ENCODE results near the gene NOC2L.

NOC2L gene

DNA sequence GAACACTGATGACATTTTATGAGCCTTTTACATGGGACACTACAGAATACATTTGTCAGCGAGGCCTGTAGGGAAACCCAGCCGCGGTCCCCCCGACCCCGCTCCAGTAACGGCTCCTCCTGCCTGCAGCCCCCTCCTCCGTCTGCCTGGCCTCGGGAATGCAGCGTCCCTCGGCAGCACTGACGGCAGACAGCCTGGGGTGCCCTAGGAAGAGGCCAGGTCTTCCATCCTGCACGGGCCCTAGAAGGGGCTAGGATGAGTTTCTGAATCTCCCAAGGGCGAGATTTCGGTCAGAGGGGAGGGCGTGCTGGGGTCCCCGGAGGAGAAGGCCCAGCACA is 26.9 kb downstream of the NOC2L start:
- no peak for DNase-seq (ENCODE audit: extremely low read depth, low read depth)
- TF ChIP-seq, protein P1, sequence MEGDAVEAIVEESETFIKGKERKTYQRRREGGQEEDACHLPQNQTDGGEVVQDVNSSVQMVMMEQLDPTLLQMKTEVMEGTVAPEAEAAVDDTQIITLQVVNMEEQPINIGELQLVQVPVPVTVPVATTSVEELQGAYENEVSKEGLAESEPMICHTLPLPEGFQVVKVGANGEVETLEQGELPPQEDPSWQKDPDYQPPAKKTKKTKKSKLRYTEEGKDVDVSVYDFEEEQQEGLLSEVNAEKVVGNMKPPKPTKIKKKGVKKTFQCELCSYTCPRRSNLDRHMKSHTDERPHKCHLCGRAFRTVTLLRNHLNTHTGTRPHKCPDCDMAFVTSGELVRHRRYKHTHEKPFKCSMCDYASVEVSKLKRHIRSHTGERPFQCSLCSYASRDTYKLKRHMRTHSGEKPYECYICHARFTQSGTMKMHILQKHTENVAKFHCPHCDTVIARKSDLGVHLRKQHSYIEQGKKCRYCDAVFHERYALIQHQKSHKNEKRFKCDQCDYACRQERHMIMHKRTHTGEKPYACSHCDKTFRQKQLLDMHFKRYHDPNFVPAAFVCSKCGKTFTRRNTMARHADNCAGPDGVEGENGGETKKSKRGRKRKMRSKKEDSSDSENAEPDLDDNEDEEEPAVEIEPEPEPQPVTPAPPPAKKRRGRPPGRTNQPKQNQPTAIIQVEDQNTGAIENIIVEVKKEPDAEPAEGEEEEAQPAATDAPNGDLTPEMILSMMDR (IDR thresholded peaks at IDR 0.05; ENCODE audit: low read depth, low read length): no peak

- no peak for DNase-seq (ENCODE audit: extremely low read depth, low read depth)
- TF ChIP-seq, protein P1 (IDR thresholded peaks at IDR 0.05; ENCODE audit: low read depth, low read length): no peak
Observed at GRCh38 chr1:931380-932172, 27.5 kb downstream of the NOC2L start.

- no peak for DNase-seq (ENCODE audit: extremely low read depth, low read depth)
- TF ChIP-seq, protein P1 (IDR thresholded peaks at IDR 0.05; ENCODE audit: low read depth, low read length): no peak
Observed at GRCh38 chr1:930633-931138, 28.4 kb downstream of the NOC2L start.

DNA sequence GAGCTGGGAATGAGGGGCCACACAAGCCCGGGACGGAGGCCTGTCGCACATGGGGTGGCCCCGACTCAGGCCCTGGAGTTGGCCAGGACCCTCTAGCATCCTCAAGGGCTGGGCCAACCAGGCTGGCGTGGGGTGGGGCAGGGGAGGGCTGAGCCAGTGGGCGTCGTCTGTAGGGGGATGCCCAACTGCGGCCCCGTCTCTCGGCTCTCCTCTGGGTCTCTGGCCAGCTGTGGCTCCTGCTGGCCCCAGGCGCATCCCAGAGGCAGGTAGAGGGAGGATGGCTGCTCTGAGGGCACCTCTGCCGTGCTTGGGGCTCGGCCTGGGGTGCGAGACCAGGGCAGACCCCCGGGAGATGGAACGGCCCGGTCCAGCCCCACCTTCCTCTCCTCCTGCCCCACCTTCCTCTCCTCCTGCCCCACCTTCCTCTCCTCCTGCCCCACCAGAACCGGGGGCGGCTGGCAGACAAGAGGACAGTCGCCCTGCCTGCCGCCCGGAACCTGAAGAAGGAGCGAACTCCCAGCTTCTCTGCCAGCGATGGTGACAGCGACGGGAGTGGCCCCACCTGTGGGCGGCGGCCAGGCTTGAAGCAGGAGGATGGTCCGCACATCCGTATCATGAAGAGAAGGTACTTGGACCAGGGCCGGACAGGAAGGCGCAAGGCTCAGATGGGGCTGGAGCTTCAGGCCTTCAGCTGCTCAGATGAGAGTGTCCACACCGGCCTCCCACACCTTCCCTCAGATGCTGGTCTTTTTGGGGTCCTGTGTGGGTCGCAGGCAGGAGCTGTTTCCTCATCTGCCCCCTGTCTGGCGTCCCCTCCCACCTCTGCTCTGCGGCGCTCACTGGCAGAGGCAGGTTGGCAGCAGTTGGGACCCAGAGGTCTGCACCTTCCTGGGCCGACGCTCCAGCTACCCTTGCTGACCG is 29.1 kb downstream of the NOC2L start:
- no peak for DNase-seq (ENCODE audit: extremely low read depth, low read depth)
- TF ChIP-seq, protein P1 (IDR thresholded peaks at IDR 0.05; ENCODE audit: low read depth, low read length): no peak

DNA sequence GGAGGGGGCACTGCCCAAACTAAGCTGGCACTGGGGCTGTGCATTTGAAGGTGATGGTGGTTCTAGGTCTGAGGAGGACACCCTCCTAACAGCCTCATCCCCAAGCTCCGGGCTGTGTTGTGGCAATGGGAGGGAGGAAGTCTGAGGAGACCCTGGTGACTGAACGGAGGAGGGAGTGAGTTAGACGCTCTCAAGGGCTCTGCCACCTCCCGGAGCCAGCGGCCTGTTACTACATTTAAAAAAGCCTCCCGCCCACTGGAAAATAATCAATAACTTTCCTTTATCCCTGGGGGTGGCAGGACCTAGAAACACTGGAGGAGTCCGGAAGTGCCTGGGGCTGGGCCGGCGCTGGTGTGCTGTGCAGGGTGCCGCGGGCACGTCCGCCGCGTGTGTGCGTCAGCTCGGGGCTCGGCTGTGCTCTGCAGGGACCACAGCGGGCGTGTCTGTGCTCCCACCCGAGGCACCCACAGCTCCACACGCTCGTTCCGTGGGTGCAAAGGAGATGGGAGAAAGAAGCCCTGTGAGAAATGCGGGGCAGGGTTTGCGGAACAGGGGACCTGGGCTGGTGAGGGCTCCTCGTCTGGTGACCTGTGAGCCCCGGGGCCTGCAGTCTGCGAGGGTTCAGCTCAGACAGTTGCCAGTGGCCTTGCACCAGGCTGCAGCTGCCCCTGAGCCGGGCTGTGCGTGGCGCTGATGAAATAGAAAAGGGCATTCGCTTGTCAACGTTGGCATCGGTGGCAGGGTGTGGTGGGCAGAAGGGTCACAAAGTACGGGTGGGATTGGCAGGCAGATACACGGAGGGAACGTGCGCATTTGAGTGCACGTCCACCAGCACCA is 30.0 kb downstream of the NOC2L start:
- no peak for DNase-seq (ENCODE audit: extremely low read depth, low read depth)
- TF ChIP-seq, protein P1 (IDR thresholded peaks at IDR 0.05; ENCODE audit: low read depth, low read length): no peak

DNA sequence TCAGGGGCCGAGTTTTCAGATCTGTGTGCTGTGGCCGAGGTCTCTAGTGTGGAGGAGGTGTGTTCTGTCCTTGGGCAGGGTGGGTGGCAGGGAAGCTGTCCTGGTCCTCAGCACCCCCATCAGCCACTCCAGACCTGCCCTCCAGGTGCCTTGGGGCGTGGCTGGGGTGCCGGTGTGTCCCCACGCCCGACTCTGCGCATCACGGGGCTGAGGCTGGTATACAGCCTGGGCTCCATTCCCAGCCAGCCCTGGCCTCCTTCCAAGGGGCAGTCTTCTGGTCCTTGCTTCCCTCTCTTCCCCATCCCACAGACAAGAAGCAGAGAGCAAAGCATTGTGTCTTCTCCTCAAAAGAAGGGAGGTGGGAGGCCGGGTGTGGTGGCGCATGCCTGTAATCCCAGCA is 31.3 kb downstream of the NOC2L start:
- no peak for DNase-seq (ENCODE audit: extremely low read depth, low read depth)
- TF ChIP-seq, protein P1 (IDR thresholded peaks at IDR 0.05; ENCODE audit: low read depth, low read length): no peak

Data from AG09319 (cell line).